ENCODE results near the gene ALDH1A3.

DNA sequence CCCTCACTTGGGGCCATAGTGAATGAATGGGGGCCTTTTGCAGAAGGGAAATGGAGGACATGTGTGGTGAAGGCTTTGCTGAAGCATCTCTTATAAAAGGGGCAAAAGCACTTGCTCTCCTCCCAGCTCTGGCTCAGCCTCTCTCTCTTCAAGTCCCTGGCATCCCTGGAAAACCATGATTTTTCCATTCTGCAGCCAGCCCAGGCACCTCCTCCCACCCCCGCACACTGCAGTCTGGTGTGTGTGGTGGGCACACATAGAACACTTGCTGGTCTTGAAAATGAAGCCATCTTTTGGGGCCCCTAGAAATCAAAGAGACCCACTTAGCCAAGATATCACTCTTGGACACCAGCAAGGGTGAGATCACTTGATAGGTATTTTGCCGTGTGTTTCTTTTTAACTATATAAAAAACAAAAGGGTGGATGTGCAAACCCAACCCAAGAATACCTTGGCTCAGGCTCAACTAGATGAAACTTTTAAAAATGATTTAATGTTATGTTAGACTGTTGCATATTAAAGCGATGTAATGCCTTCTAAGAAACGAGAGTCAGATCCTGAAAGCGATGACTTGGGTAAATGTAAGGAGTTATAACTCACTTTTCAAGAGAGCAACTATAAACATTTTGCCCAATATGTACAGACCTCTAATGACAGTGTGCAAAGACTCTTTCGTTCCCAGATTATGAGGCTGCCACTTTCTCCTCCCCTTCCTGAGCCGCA, 16.4 kb upstream of the ALDH1A3 start:
- TF ChIP-seq SIN3A (IDR thresholded peaks at IDR 0.05; ENCODE audit: borderline replicate concordance, low read depth, low read length) (no peak), EP300 (IDR thresholded peaks at IDR 0.05; ENCODE audit: borderline replicate concordance in 1 of 2, low read depth in 1 of 2, low read length in 1 of 2) (no peak), JUND (IDR thresholded peaks at IDR 0.05) (no peak), MXI1 (IDR thresholded peaks at IDR 0.05; ENCODE audit: low read depth, low read length) (no peak)
- TF ChIP-seq, protein P1, sequence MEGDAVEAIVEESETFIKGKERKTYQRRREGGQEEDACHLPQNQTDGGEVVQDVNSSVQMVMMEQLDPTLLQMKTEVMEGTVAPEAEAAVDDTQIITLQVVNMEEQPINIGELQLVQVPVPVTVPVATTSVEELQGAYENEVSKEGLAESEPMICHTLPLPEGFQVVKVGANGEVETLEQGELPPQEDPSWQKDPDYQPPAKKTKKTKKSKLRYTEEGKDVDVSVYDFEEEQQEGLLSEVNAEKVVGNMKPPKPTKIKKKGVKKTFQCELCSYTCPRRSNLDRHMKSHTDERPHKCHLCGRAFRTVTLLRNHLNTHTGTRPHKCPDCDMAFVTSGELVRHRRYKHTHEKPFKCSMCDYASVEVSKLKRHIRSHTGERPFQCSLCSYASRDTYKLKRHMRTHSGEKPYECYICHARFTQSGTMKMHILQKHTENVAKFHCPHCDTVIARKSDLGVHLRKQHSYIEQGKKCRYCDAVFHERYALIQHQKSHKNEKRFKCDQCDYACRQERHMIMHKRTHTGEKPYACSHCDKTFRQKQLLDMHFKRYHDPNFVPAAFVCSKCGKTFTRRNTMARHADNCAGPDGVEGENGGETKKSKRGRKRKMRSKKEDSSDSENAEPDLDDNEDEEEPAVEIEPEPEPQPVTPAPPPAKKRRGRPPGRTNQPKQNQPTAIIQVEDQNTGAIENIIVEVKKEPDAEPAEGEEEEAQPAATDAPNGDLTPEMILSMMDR (IDR thresholded peaks at IDR 0.05): no peak
